ENCODE data around the gene TEX14.
A peak's percentile ranks its signal among the peaks of the same experiment; 100 is the strongest.

TEX14 gene

GRCh38 chr17:58641887-58642311 is 49.9 kb downstream of the TEX14 start:
- DNase-seq: no peak

GRCh38 chr17:58640202-58640601 is 51.6 kb downstream of the TEX14 start:
- DNase-seq: no peak

- no peak for DNase-seq
These were observed 52.2 kb downstream of the TEX14 start for GRCh38 chr17:58639681-58640080.

GRCh38 chr17:58637011-58637570 is 54.8 kb downstream of the TEX14 start:
- no peak for DNase-seq

- DNase-seq: no peak
These were observed 59.2 kb downstream of the TEX14 start for GRCh38 chr17:58632324-58633314.

- DNase-seq: peak; percentile 87 to 92
These were observed 60.1 kb downstream of the TEX14 start for GRCh38 chr17:58631523-58632323.

- DNase-seq: no peak
These were observed 60.8 kb downstream of the TEX14 start for GRCh38 chr17:58630883-58631522.

- no peak for DNase-seq
These were observed 64.9 kb downstream of the TEX14 start for GRCh38 chr17:58626905-58627304.

GRCh38 chr17:58624751-58625150 is 67.1 kb downstream of the TEX14 start:
- DNase-seq: no peak

- DNase-seq: no peak
These were observed 70.7 kb downstream of the TEX14 start for GRCh38 chr17:58621174-58621573.

GRCh38 chr17:58618336-58618735 is 73.5 kb downstream of the TEX14 start:
- no peak for DNase-seq

GRCh38 chr17:58617563-58617962 is 74.3 kb downstream of the TEX14 start:
- DNase-seq: no peak

- no peak for DNase-seq
These were observed 75.8 kb downstream of the TEX14 start for GRCh38 chr17:58615768-58616659.

- no peak for DNase-seq
These were observed 76.9 kb downstream of the TEX14 start for GRCh38 chr17:58614859-58615459.

- no peak for DNase-seq
These were observed 80.5 kb downstream of the TEX14 start for GRCh38 chr17:58611331-58611730.

GRCh38 chr17:58606934-58607333 is 84.9 kb downstream of the TEX14 start:
- DNase-seq: no peak

- no peak for DNase-seq
These were observed 85.9 kb downstream of the TEX14 start for GRCh38 chr17:58605986-58606385.

- no peak for DNase-seq
These were observed 86.4 kb downstream of the TEX14 start for GRCh38 chr17:58605470-58605869.

GRCh38 chr17:58601976-58602375 is 89.9 kb downstream of the TEX14 start:
- DNase-seq: no peak

GRCh38 chr17:58597371-58597770 is 94.5 kb downstream of the TEX14 start:
- no peak for DNase-seq

- DNase-seq: no peak
These were observed 96.6 kb downstream of the TEX14 start for GRCh38 chr17:58595194-58595792.
